ENCODE data around the gene SMIM13. TPM values are rescaled to one million over a fixed set of nuclear protein-coding genes. Genes with fewer than 3 reads are reported as not detected.

The SMIM13 gene
- total RNA-seq, 4 donors from 2014 or later = 4.1 to 6.3 (median 4.7) TPM

DNA sequence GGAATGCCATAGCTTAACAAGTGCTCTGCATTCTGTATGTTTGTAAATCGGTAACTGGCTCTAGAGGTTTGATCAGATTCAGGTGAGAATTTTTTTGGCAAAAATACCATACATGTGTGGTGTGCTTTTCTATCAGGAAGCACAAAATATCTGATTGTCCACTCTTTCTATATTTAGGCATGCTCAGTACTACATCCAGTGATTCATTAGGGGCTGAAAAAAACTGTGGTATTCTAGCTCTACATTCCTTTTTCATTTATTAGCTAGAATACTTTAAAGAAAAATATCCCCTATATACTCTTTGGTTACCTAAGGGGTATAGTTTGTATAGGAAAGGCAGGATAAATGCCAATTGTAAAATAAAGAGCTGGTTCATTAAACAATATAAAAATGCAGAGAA, 38.9 kb upstream of the SMIM13 start:
- no peak overlapping the region for H3K27ac ChIP-seq
- TF ChIP-seq POLR2A (IDR thresholded peaks at IDR 0.05) (no peak), CTCF (IDR thresholded peaks at IDR 0.05) (no peak)
- no peaks in the 10 kb centered on the region for H3K9me3 ChIP-seq
- no peaks in the 10 kb centered on the region for H3K4me1 ChIP-seq
- no peak overlapping the region for H3K4me3 ChIP-seq
- no peaks in the 10 kb centered on the region for H3K27me3 ChIP-seq
- no peak for DNase-seq
- H3K36me3 ChIP-seq = no peaks in the 10 kb centered on the region

- Histone ChIP-seq H3K9me3 (no peaks in the 10 kb centered on the region), H3K27ac (no peak overlapping the region), H3K36me3 (no peaks in the 10 kb centered on the region), H3K4me3 (no peak overlapping the region), H3K4me1 (no peaks in the 10 kb centered on the region), H3K27me3 (no peaks in the 10 kb centered on the region)
- TF ChIP-seq CTCF (IDR thresholded peaks at IDR 0.05) = no peak
- no peak for TF ChIP-seq POLR2A (IDR thresholded peaks at IDR 0.05)
- no peak for DNase-seq
Measured at GRCh38 chr6:11055127-11055627, 38.5 kb upstream of the SMIM13 start.

GRCh38 chr6:11056871-11057270, 36.8 kb upstream of the SMIM13 start:
- Histone ChIP-seq H3K27ac (no peak overlapping the region), H3K9me3 (no peaks in the 10 kb centered on the region), H3K4me1 (no peaks in the 10 kb centered on the region), H3K27me3 (no peaks in the 10 kb centered on the region), H3K36me3 (no peaks in the 10 kb centered on the region), H3K4me3 (no peak overlapping the region)
- no peak for TF ChIP-seq CTCF (IDR thresholded peaks at IDR 0.05)
- no peak for DNase-seq

GRCh38 chr6:11058406-11058805, 35.2 kb upstream of the SMIM13 start:
- H3K27me3 ChIP-seq = no peaks in the 10 kb centered on the region
- no peak overlapping the region for H3K27ac ChIP-seq
- no peaks in the 10 kb centered on the region for H3K36me3 ChIP-seq
- no peak overlapping the region for H3K4me3 ChIP-seq
- no peaks in the 10 kb centered on the region for H3K4me1 ChIP-seq
- DNase-seq = no peak
- H3K9me3 ChIP-seq = no peaks in the 10 kb centered on the region
- no peak for TF ChIP-seq CTCF (IDR thresholded peaks at IDR 0.05)
- TF ChIP-seq POLR2A (IDR thresholded peaks at IDR 0.05) = no peak

- TF ChIP-seq CTCF (IDR thresholded peaks at IDR 0.05) = no peak
- no peak for TF ChIP-seq POLR2A (IDR thresholded peaks at IDR 0.05)
- Histone ChIP-seq H3K4me1 (no peaks in the 10 kb centered on the region), H3K9me3 (no peaks in the 10 kb centered on the region), H3K27me3 (no peaks in the 10 kb centered on the region), H3K27ac (no peak overlapping the region), H3K36me3 (no peaks in the 10 kb centered on the region), H3K4me3 (no peak overlapping the region)
- DNase-seq = no peak
Measured at GRCh38 chr6:11062083-11062482, 31.6 kb upstream of the SMIM13 start.

GRCh38 chr6:11062715-11063114, 30.9 kb upstream of the SMIM13 start:
- H3K9me3 ChIP-seq = no peaks in the 10 kb centered on the region
- TF ChIP-seq CTCF (IDR thresholded peaks at IDR 0.05) (no peak), POLR2A (IDR thresholded peaks at IDR 0.05) (no peak)
- no peaks in the 10 kb centered on the region for H3K36me3 ChIP-seq
- DNase-seq = no peak
- H3K27me3 ChIP-seq = no peaks in the 10 kb centered on the region
- H3K4me1 ChIP-seq = no peaks in the 10 kb centered on the region
- no peak overlapping the region for H3K4me3 ChIP-seq
- no peak overlapping the region for H3K27ac ChIP-seq

Data from Peyer's patch (tissue), 4 donors.